Measurements from ENCODE around the gene EFNA1. TPM values are rescaled to one million over a fixed set of nuclear protein-coding genes. Genes with fewer than 3 reads are reported as not detected.

The EFNA1 gene
- total and polyA plus RNA-seq, 2 of the 13 experiments (the other 11 are each of a cell fraction or from before 2014, with no cell fraction given), result 81.8 to 874 TPM

DNA sequence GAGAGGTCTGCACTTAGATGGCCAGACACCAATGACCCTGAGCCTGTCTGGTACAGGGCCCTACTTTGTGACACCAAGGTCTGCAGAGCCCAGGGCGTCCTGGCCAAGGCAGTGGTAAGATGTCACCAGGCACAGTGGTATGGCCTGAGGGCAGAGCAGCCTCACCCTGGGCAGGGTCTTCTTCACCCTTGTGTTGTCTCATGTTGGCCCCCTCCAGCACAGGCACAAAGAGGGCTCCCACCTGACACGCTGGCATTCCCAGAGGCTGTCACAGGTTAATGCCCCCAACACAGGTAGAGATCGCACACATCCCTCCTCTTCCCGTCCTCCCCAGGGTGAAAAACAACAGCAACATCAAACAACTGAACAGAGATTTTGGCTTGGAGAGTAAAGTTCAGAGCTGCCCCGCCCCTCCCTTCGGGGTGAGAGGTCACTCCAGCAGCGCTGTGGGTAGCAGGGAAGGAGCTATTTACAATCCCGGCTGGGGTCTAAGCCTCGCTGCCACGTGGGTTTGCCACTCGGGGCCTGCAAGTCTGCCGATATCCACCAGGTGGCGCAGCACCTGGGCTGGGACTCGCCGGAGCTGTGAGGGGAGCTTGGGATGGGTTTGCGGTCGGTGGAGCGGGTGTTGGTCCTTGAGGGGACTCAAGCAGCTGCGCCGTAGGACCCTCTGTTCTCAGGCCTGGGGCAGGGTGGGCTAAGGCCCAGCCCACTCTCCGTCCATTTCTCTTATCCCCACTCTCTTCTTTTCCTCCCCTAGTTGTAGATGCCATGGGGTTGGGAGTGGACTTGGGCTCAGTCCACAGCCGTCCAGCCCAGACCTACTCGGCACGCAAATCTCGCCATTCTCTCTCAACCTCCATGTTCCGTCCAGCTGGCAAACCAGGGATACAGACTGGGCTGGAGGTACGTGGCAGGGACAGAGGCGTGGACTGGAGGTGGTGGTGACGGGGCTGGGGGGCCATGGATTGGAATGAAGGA lies 36.3 kb upstream of the EFNA1 start (continued):
- TF ChIP-seq, protein P1, sequence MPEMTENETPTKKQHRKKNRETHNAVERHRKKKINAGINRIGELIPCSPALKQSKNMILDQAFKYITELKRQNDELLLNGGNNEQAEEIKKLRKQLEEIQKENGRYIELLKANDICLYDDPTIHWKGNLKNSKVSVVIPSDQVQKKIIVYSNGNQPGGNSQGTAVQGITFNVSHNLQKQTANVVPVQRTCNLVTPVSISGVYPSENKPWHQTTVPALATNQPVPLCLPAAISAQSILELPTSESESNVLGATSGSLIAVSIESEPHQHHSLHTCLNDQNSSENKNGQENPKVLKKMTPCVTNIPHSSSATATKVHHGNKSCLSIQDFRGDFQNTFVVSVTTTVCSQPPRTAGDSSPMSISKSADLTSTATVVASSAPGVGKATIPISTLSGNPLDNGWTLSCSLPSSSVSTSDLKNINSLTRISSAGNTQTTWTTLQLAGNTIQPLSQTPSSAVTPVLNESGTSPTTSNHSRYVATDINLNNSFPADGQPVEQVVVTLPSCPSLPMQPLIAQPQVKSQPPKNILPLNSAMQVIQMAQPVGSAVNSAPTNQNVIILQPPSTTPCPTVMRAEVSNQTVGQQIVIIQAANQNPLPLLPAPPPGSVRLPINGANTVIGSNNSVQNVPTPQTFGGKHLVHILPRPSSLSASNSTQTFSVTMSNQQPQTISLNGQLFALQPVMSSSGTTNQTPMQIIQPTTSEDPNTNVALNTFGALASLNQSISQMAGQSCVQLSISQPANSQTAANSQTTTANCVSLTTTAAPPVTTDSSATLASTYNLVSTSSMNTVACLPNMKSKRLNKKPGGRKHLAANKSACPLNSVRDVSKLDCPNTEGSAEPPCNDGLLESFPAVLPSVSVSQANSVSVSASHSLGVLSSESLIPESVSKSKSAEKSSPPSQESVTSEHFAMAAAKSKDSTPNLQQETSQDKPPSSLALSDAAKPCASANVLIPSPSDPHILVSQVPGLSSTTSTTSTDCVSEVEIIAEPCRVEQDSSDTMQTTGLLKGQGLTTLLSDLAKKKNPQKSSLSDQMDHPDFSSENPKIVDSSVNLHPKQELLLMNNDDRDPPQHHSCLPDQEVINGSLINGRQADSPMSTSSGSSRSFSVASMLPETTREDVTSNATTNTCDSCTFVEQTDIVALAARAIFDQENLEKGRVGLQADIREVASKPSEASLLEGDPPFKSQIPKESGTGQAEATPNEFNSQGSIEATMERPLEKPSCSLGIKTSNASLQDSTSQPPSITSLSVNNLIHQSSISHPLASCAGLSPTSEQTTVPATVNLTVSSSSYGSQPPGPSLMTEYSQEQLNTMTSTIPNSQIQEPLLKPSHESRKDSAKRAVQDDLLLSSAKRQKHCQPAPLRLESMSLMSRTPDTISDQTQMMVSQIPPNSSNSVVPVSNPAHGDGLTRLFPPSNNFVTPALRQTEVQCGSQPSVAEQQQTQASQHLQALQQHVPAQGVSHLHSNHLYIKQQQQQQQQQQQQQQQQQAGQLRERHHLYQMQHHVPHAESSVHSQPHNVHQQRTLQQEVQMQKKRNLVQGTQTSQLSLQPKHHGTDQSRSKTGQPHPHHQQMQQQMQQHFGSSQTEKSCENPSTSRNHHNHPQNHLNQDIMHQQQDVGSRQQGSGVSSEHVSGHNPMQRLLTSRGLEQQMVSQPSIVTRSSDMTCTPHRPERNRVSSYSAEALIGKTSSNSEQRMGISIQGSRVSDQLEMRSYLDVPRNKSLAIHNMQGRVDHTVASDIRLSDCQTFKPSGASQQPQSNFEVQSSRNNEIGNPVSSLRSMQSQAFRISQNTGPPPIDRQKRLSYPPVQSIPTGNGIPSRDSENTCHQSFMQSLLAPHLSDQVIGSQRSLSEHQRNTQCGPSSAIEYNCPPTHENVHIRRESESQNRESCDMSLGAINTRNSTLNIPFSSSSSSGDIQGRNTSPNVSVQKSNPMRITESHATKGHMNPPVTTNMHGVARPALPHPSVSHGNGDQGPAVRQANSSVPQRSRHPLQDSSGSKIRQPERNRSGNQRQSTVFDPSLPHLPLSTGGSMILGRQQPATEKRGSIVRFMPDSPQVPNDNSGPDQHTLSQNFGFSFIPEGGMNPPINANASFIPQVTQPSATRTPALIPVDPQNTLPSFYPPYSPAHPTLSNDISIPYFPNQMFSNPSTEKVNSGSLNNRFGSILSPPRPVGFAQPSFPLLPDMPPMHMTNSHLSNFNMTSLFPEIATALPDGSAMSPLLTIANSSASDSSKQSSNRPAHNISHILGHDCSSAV (CRISPR knock-in tag; IDR thresholded peaks at IDR 0.05; ENCODE audit: borderline replicate concordance), result no peak
- TF ChIP-seq ZNF598 (CRISPR knock-in tag; IDR thresholded peaks at IDR 0.05; ENCODE audit: borderline replicate concordance) (no peak), GABPB1 (CRISPR knock-in tag; IDR thresholded peaks at IDR 0.05) (peak; percentile 72), GATAD1 (CRISPR knock-in tag; IDR thresholded peaks at IDR 0.05) (0 out of 2 replicates have a peak, but pooled peaks have one; percentile 58), POGZ (CRISPR knock-in tag; IDR thresholded peaks at IDR 0.05) (peak; percentile 30; the same call in 1 of the 2 replicates), EP300 (IDR thresholded peaks at IDR 0.05; ENCODE audit: low read depth in 2 of 2, low read length in 2 of 2) (no peak; a peak in 1 of 4 replicates), EP300 (CRISPR knock-in tag; IDR thresholded peaks at IDR 0.05; ENCODE audit: borderline replicate concordance) (peak; percentile 36; the same call in 1 of the 2 replicates), HNRNPL (IDR thresholded peaks at IDR 0.05; ENCODE audit: low read depth, low read length) (0 out of 2 replicates have a peak, but pooled peaks have one; percentile 24), SMARCC2 (IDR thresholded peaks at IDR 0.05) (no peak), RELA (CRISPR knock-in tag; IDR thresholded peaks at IDR 0.05) (no peak), ZFX (CRISPR knock-in tag; IDR thresholded peaks at IDR 0.05; ENCODE audit: low read depth) (peak; percentile 40; the same call in 1 of the 2 replicates), FOXC1 (CRISPR knock-in tag; IDR thresholded peaks at IDR 0.05; ENCODE audit: borderline replicate concordance) (peak; percentile 52; the same call in 1 of the 2 replicates), KLF12 (CRISPR knock-in tag; IDR thresholded peaks at IDR 0.05; ENCODE audit: borderline replicate concordance) (no peak), HNRNPH1 (optimal IDR thresholded peaks at IDR 0.05; ENCODE audit: low read depth, low read length) (no peak), ZNF660 (CRISPR knock-in tag; IDR thresholded peaks at IDR 0.05; ENCODE audit: borderline replicate concordance, low read depth) (no peak), THAP11 (CRISPR knock-in tag; IDR thresholded peaks at IDR 0.05) (peak; percentile 79), RARA (CRISPR knock-in tag; IDR thresholded peaks at IDR 0.05) (peak; percentile 80), SMAD3 (CRISPR knock-in tag; IDR thresholded peaks at IDR 0.05) (no peak; the same call in 1 of the 2 replicates)
- TF ChIP-seq, protein P2, sequence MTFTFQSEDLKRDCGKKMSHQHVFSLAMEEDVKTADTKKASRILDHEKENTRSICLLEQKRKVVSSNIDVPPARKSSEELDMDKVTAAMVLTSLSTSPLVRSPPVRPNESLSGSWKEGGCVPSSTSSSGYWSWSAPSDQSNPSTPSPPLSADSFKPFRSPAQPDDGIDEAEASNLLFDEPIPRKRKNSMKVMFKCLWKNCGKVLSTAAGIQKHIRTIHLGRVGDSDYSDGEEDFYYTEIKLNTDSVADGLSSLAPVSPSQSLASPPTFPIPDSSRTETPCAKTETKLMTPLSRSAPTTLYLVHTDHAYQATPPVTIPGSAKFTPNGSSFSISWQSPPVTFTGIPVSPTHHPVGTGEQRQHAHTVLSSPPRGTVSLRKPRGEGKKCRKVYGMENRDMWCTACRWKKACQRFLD (CRISPR knock-in tag; IDR thresholded peaks at IDR 0.05; ENCODE audit: borderline replicate concordance), result no peak
- TF ChIP-seq, protein P3, sequence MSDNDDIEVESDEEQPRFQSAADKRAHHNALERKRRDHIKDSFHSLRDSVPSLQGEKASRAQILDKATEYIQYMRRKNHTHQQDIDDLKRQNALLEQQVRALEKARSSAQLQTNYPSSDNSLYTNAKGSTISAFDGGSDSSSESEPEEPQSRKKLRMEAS (IDR thresholded peaks at IDR 0.05), result peak; percentile 96

Measured in HepG2 (cell line).